Measurements from ENCODE around the gene CTSW.

DNA sequence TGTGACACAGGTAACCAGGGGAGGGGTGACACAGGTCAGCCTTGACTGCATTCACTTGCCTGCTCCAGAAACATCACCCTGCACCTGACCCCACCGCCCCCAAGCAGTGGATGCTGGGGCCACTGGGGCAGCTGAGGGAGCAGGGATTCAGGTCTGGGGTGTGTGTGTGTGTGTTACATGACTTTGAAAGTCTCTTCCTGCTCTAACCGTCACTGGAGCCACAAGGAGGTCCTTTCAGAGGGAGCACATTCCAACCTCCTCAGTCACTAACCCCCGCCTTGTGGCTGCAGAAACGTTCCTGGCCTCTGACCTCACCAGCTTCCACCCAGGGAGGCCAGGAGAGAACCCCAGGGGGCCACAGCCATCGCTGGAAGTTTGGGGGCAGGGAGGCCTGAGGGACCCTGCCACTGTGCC lies 23.4 kb downstream of the CTSW start:
- TF ChIP-seq, protein P1, sequence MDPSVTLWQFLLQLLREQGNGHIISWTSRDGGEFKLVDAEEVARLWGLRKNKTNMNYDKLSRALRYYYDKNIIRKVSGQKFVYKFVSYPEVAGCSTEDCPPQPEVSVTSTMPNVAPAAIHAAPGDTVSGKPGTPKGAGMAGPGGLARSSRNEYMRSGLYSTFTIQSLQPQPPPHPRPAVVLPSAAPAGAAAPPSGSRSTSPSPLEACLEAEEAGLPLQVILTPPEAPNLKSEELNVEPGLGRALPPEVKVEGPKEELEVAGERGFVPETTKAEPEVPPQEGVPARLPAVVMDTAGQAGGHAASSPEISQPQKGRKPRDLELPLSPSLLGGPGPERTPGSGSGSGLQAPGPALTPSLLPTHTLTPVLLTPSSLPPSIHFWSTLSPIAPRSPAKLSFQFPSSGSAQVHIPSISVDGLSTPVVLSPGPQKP (IDR thresholded peaks at IDR 0.05; ENCODE audit: low read depth, low read length), result no peak
- TF ChIP-seq HOXA7 (CRISPR knock-in tag; IDR thresholded peaks at IDR 0.05) (no peak), MYC (IDR thresholded peaks at IDR 0.05; ENCODE audit: borderline replicate concordance, low read length) (no peak), CEBPB (IDR thresholded peaks at IDR 0.05) (no peak), SMC3 (IDR thresholded peaks at IDR 0.05) (no peak)
- TF ChIP-seq, protein P2, sequence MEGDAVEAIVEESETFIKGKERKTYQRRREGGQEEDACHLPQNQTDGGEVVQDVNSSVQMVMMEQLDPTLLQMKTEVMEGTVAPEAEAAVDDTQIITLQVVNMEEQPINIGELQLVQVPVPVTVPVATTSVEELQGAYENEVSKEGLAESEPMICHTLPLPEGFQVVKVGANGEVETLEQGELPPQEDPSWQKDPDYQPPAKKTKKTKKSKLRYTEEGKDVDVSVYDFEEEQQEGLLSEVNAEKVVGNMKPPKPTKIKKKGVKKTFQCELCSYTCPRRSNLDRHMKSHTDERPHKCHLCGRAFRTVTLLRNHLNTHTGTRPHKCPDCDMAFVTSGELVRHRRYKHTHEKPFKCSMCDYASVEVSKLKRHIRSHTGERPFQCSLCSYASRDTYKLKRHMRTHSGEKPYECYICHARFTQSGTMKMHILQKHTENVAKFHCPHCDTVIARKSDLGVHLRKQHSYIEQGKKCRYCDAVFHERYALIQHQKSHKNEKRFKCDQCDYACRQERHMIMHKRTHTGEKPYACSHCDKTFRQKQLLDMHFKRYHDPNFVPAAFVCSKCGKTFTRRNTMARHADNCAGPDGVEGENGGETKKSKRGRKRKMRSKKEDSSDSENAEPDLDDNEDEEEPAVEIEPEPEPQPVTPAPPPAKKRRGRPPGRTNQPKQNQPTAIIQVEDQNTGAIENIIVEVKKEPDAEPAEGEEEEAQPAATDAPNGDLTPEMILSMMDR (IDR thresholded peaks at IDR 0.05), result no peak
